Upper lobe of right lung (tissue), 1 donor: ENCODE data around the gene APPBP2. TPM values are rescaled to one million over a fixed set of nuclear protein-coding genes. Genes with fewer than 3 reads are reported as not detected.

Source experiments
- ATAC-seq: fragments of 200-7000 bp; cut with Tn5 transposase; one replicate; pipeline ENCODE4 v1.9.1; 2020; ENCODE audit warnings: mild to moderate bottlenecking, moderate library complexity
- DNase-seq: peaks from one replicate; pipeline ENCODE4 v3.0.0-alpha.2; 2020
- H3K27ac ChIP-seq: fragments of 200-600 bp; one replicate; pipeline ENCODE4 v1.8.0; 2022
- H3K27me3 ChIP-seq: fragments of 200-600 bp; one replicate; pipeline ENCODE4 v1.8.0; 2022; ENCODE audit warnings: mild to moderate bottlenecking
- H3K36me3 ChIP-seq: fragments of 200-600 bp; one replicate; pipeline ENCODE4 v1.8.0; 2022
- H3K4me1 ChIP-seq: fragments of 200-600 bp; one replicate; pipeline ENCODE4 v1.8.0; 2022
- H3K4me3 ChIP-seq: fragments of 200-600 bp; one replicate; pipeline ENCODE4 v1.8.0; 2022; ENCODE audit warnings: mild to moderate bottlenecking
- H3K9me3 ChIP-seq: fragments of 200-600 bp; one replicate; pipeline ENCODE4 v1.8.0; 2022
- intact Hi-C: fragments of 100-400 bp; cut with DNase I; formaldehyde crosslinking; loops from one replicate; pipeline ENCODE4 v1.11.0; 2022
- total RNA-seq: library from RNA; stranded (reverse); fragmentation: NEBNext Ultra II Directional; extraction: Animal tissue kit (Norgen Biotek cat#: 25700); gene quantifications from one replicate; pipeline ENCODE4 v1.2.1, GENCODE V29; 2021
- TF ChIP-seq, protein P1 (sequence below): fragments of 200-600 bp; IDR thresholded peaks from one replicate; pipeline ENCODE4 v1.8.0; 2022; ENCODE audit warnings: antibody characterized with exemption
- donor health status: DM: no; HTN: yes; CAD: no; lungs with severe emphysema.

The APPBP2 gene
- total RNA-seq, 1 donor from 2014 or later = 43.6 TPM

DNA sequence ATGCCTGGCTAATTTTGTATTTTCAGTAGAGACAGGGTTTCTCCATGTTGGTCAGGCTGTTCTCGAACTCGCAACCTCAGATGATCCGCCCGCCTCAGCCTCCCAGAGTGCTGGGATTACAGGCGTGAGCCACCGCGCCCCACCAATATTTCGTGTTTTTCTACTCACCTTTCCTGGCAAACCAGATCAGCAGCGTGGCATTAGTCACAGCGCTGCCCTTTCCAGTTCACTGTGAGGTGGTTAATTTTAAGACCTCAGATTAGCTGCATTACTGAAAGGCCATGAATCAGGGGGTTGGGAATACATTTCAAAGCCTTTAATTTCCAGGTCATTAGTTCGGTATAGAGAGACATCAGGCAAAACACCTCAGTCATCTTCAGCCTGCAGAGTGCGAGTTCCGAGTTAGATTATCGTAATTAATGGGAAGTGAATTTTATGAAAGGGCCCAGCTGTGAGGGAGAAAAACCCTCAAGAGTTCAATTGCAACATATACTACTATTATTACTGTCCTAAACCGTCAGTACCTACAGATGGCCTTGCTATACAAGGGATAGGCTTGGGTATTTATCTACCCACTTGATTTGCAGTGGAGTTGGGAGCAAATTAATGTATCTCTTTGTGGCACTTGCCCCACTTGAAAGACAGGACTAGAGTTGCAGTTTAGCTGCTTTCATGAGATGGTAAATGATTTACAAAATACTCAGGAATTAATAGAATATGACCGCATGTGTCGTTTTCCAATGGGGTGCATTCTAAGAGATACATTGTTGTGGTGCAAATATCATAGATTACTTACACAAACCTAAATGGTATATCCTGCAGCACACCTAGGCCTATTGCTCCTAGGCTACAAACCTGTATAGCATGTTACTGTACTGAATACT lies 132.0 kb downstream of the APPBP2 start:
- Histone ChIP-seq H3K4me3 (no peak overlapping the region), H3K9me3 (no peaks in the 10 kb centered on the region), H3K27me3 (no peaks in the 10 kb centered on the region), H3K27ac (no peak overlapping the region), H3K4me1 (peaks cover 38% of the 10 kb centered on the region), H3K36me3 (no peaks in the 10 kb centered on the region)
- intact Hi-C loops = no loop called here
- DNase-seq = no peak
- no peak for ATAC-seq
- TF ChIP-seq, protein P1, sequence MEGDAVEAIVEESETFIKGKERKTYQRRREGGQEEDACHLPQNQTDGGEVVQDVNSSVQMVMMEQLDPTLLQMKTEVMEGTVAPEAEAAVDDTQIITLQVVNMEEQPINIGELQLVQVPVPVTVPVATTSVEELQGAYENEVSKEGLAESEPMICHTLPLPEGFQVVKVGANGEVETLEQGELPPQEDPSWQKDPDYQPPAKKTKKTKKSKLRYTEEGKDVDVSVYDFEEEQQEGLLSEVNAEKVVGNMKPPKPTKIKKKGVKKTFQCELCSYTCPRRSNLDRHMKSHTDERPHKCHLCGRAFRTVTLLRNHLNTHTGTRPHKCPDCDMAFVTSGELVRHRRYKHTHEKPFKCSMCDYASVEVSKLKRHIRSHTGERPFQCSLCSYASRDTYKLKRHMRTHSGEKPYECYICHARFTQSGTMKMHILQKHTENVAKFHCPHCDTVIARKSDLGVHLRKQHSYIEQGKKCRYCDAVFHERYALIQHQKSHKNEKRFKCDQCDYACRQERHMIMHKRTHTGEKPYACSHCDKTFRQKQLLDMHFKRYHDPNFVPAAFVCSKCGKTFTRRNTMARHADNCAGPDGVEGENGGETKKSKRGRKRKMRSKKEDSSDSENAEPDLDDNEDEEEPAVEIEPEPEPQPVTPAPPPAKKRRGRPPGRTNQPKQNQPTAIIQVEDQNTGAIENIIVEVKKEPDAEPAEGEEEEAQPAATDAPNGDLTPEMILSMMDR = no peak

Other genes with a start within 250 kb of the APPBP2 start
- gene USP32, start 134.1 kb downstream of the APPBP2 start, total RNA-seq = 72.4 TPM
- not detected for gene CHCT1, start 103.8 kb downstream of the APPBP2 start, total RNA-seq
- gene PPM1D, start 74.0 kb upstream of the APPBP2 start, total RNA-seq = 22.3 TPM
- 23.5 TPM for gene BCAS3, start 151.6 kb upstream of the APPBP2 start, total RNA-seq